Measurements from ENCODE around the gene GET4.

GRCh38 chr7:876972-877311 is 588 bp downstream of the GET4 start:
- TF ChIP-seq, protein P1, sequence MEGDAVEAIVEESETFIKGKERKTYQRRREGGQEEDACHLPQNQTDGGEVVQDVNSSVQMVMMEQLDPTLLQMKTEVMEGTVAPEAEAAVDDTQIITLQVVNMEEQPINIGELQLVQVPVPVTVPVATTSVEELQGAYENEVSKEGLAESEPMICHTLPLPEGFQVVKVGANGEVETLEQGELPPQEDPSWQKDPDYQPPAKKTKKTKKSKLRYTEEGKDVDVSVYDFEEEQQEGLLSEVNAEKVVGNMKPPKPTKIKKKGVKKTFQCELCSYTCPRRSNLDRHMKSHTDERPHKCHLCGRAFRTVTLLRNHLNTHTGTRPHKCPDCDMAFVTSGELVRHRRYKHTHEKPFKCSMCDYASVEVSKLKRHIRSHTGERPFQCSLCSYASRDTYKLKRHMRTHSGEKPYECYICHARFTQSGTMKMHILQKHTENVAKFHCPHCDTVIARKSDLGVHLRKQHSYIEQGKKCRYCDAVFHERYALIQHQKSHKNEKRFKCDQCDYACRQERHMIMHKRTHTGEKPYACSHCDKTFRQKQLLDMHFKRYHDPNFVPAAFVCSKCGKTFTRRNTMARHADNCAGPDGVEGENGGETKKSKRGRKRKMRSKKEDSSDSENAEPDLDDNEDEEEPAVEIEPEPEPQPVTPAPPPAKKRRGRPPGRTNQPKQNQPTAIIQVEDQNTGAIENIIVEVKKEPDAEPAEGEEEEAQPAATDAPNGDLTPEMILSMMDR (IDR thresholded peaks at IDR 0.05) = no peak
- TF ChIP-seq POLR2A (IDR thresholded peaks at IDR 0.05) = no peak

Data from lower leg skin (tissue), 3 donors.